GM12878 (cell line): Measurements from ENCODE around the gene LENEP. TPM values are rescaled to one million over a fixed set of nuclear protein-coding genes. Genes with fewer than 3 reads are reported as not detected.

Experiments
- ATAC-seq: fragments of 200-7000 bp; cut with Tn5 transposase; 3 replicates; pipeline ENCODE4 v1.9.1; 2020; ENCODE audit warnings: mild to moderate bottlenecking, moderate library complexity
- BruUV-seq: library from RNA; stranded (reverse); fragments of 400-500 nt; replicated peaks from 2 replicates; lab custom pipeline; 2021; lab: Mats Ljungman, UMichigan
- CTCF ChIA-PET: fragments of 300-600 bp; sonication (Branson Sonifier 250); formaldehyde crosslinking; extraction: SDS; loops from one replicate; lab custom pipeline; 2021; ENCODE audit warnings: inconsistent platforms; lab: Yijun Ruan, JAX
- POLR2A ChIA-PET: fragments of 350-600 bp; formaldehyde crosslinking; extraction: SDS; loops from one replicate; lab custom pipeline; 2021; ENCODE audit warnings: inconsistent platforms; lab: Charles Lee
- RAD21 ChIA-PET: fragments of 300-600 bp; sonication (Branson Sonifier 250); formaldehyde crosslinking; loops from one replicate; lab custom pipeline; 2023; ENCODE audit warnings: antibody characterized with exemption; ENCODE audit not compliant: unreplicated experiment; lab: Charles Lee
- SMC1A ChIA-PET: fragments of 300-600 bp; sonication (Branson Sonifier 250); formaldehyde crosslinking; loops from one replicate; lab custom pipeline; 2023; ENCODE audit not compliant: unreplicated experiment, uncharacterized antibody; lab: Charles Lee
- DNase-seq: peaks from one replicate; pipeline ENCODE4 v3.0.0-alpha.2; 2011; ENCODE audit warnings: low read depth, low spot score
- FAIRE-seq: peaks from 3 replicates; lab custom pipeline; 2011; peaks lifted over from hg19 to GRCh38; lab: Jason Lieb, UNC
- H2AFZ ChIP-seq: 2 replicates; pipeline ENCODE4 v1.6.0; 2011; ENCODE audit warnings: low read depth, low read length, control low read depth; ENCODE audit not compliant: control insufficient read depth
- H3K27ac ChIP-seq: 2 replicates; pipeline ENCODE4 v1.5.1; 2011; ENCODE audit warnings: control low read depth; ENCODE audit not compliant: control insufficient read depth, insufficient read depth
- H3K27me3 ChIP-seq, 2 experiments: replicated peaks in 1 of 2; 2 replicates each; pipeline versions ENCODE4 v1.6.0 to v1.6.1; 2011; ENCODE audit warnings: low read length in 1 of 2; ENCODE audit not compliant: control insufficient read depth in 2 of 2, insufficient read depth in 2 of 2
- H3K36me3 ChIP-seq, 2 experiments: 2 replicates each; pipeline ENCODE4 v1.5.1; 2011; ENCODE audit warnings: low read length in 1 of 2; ENCODE audit not compliant: control insufficient read depth in 2 of 2, insufficient read depth in 2 of 2
- H3K4me1 ChIP-seq: 2 replicates; pipeline ENCODE4 v1.6.1; 2011; ENCODE audit warnings: mild to moderate bottlenecking, low read length, moderate library complexity, mixed read lengths; ENCODE audit not compliant: control insufficient read depth, insufficient read depth
- H3K4me2 ChIP-seq: 2 replicates; pipeline ENCODE4 v1.6.0; 2011; ENCODE audit warnings: control low read depth; ENCODE audit not compliant: control insufficient read depth, insufficient read depth
- H3K4me3 ChIP-seq: fragments of 200-600 bp; sonication (generic); 2 replicates; pipeline ENCODE4 v1.5.1; 2016
- H3K79me2 ChIP-seq: 2 replicates; pipeline ENCODE4 v1.6.0; 2011; ENCODE audit warnings: low read length; ENCODE audit not compliant: control insufficient read depth, insufficient read depth
- H3K9ac ChIP-seq: 2 replicates; pipeline ENCODE4 v1.8.0; 2011; ENCODE audit warnings: low read length, control low read depth, mixed read lengths; ENCODE audit not compliant: control insufficient read depth, insufficient read depth
- H3K9me3 ChIP-seq: replicated peaks from 3 replicates; pipeline ENCODE4 v1.5.1; 2011; ENCODE audit warnings: mild to moderate bottlenecking, low read length; ENCODE audit not compliant: control insufficient read depth, insufficient read depth
- H4K20me1 ChIP-seq: 2 replicates; pipeline ENCODE4 v1.6.0; 2011; ENCODE audit not compliant: control insufficient read depth, insufficient read depth
- CEBPB ChIP-seq, 2 experiments: fragments of 150-350 bp in 1 of 2; IDR thresholded peaks; 2 replicates each; pipeline ENCODE4 v1.6.1; 2012 to 2014; ENCODE audit warnings: low read depth in 2 of 2, low read length in 2 of 2, borderline replicate concordance in 1 of 2, inconsistent platforms in 1 of 2
- FOXK2 ChIP-seq: fragments of 450-650 bp; IDR thresholded peaks from 2 replicates; pipeline ENCODE4 v1.6.1; 2017; ENCODE audit warnings: mild to moderate bottlenecking, moderate library complexity
- FOXM1 ChIP-seq: IDR thresholded peaks from 2 replicates; pipeline ENCODE4 v1.6.1; 2012; ENCODE audit warnings: low read depth, mild to moderate bottlenecking, inconsistent platforms, low read length, moderate library complexity
- GABPA ChIP-seq: IDR thresholded peaks from 2 replicates; pipeline ENCODE4 v1.6.1; 2014; ENCODE audit warnings: antibody characterized with exemption, low read depth, mild to moderate bottlenecking, inconsistent platforms
- GATAD2B ChIP-seq: fragments of 450-650 bp; conservative IDR thresholded peaks from 2 replicates; pipeline ENCODE4 v1.6.1; 2017; ENCODE audit warnings: low read depth, mild to moderate bottlenecking, moderate library complexity
- IKZF2 ChIP-seq, 2 experiments: fragments of 450-650 bp; IDR thresholded peaks; 2 replicates each; pipeline ENCODE4 v1.6.1; 2017; ENCODE audit warnings: mild to moderate bottlenecking in 2 of 2, moderate library complexity in 2 of 2
- MTA3 ChIP-seq: IDR thresholded peaks from 2 replicates; pipeline ENCODE4 v1.6.1; 2012; ENCODE audit warnings: low read length, inconsistent platforms, borderline replicate concordance
- NR2F1 ChIP-seq: fragments of 450-650 bp; conservative IDR thresholded peaks from 2 replicates; pipeline ENCODE4 v1.6.1; 2017; ENCODE audit warnings: mild to moderate bottlenecking
- RB1 ChIP-seq: fragments of 450-650 bp; formaldehyde crosslinking; IDR thresholded peaks from 2 replicates; pipeline ENCODE4 v1.6.1; 2017; ENCODE audit warnings: mild to moderate bottlenecking, borderline replicate concordance
- RCOR1 ChIP-seq: conservative IDR thresholded peaks from 2 replicates; pipeline ENCODE4 v1.6.1; 2012; ENCODE audit warnings: low read depth, low read length, improper control_type of control experiment
- SPI1 ChIP-seq: IDR thresholded peaks from 2 replicates; pipeline ENCODE4 v1.6.1; 2011; ENCODE audit warnings: low read depth, mild to moderate bottlenecking, low read length, moderate library complexity, borderline replicate concordance; ENCODE audit not compliant: insufficient read depth
- SREBF1 ChIP-seq: IDR thresholded peaks from 2 replicates; pipeline ENCODE4 v1.6.1; 2012; ENCODE audit warnings: mild to moderate bottlenecking, low read length
- SRF ChIP-seq, 2 experiments: IDR thresholded peaks; 2 replicates each; pipeline ENCODE4 v1.6.1; 2011; ENCODE audit warnings: low read depth in 2 of 2, low read length in 2 of 2, mild to moderate bottlenecking in 1 of 2, moderate library complexity in 1 of 2
- ZNF274 ChIP-seq: IDR thresholded peaks from one replicate; pipeline ENCODE4 v1.8.0; 2011; ENCODE audit not compliant: insufficient read length, insufficient read depth
- ZNF622 ChIP-seq: fragments of 450-650 bp; IDR thresholded peaks from 2 replicates; pipeline ENCODE4 v1.6.1; 2017; ENCODE audit warnings: mild to moderate bottlenecking, inconsistent platforms
- WGBS: methylation state at CpG from one replicate; pipeline ENCODE4 v1.1.6; 2016; ENCODE audit warnings: low lambda C conversion rate; ENCODE audit not compliant: insufficient replicate concordance, insufficient coverage; ENCODE audit errors: missing lambda C conversion rate; 5-methylcytosine and 5-hydroxymethylcytosine counted together
- in situ Hi-C: fragments of 300-500 bp; cut with MboI; formaldehyde crosslinking; loops from 9 replicates; pipeline ENCODE4 v1.14.3; 2018; ENCODE audit warnings: mixed read lengths
- intact Hi-C: fragments of 100-400 bp; cut with micrococcal nuclease; formaldehyde crosslinking; loops from one replicate; pipeline ENCODE4 v1.14.2; 2022; ENCODE audit not compliant: unreplicated experiment
- polyA plus RNA-seq, 11 experiments: library from polyadenylated mRNA; depleted of rRNA in 4 of 11; unstranded in 6 of 11; stranded (reverse) in 5 of 11; fragments of >200 nt; fragmentation: Nextera tagmentation in 4 of 11; fragmentation: Illumina TruSeq in 1 of 11; extraction: Ambion mirVana in 4 of 11; extraction: Trizol in 1 of 11; gene quantifications; 1 replicate in 1 of 11; 2 replicates in 10 of 11; pipeline versions ENCODE4 v1.2.1 to v1.2.3, GENCODE V29; 2011 to 2016; ENCODE audit warnings: inconsistent platforms in 2 of 11, missing spikeins in 2 of 11, low read depth in 1 of 11
- total RNA-seq, 4 experiments: library from RNA; depleted of rRNA in 3 of 4; stranded (reverse); fragments of >200 nt in 3 of 4; fragmentation: Illumina TruSeq in 1 of 4; extraction: Trizol in 1 of 4; gene quantifications; 2 replicates each; pipeline versions ENCODE4 v1.2.1 to v1.2.3, GENCODE V29; 2013 to 2021
- TF ChIP-seq, protein P1 (sequence below): IDR thresholded peaks from 2 replicates; pipeline ENCODE4 v1.6.1; 2012; ENCODE audit warnings: improper control_type of control experiment, low read depth, low read length; ENCODE audit not compliant: insufficient replicate concordance
- TF ChIP-seq, protein P2 (sequence below): fragments of 450-650 bp; IDR thresholded peaks from 2 replicates; pipeline ENCODE4 v1.6.1; 2016; ENCODE audit warnings: mild to moderate bottlenecking

LENEP gene
- total and polyA plus RNA-seq, 10 of the 15 experiments (the other 5 are each of a cell fraction or from before 2014, with no cell fraction given) = 0.27 to 1.1 (median 0.64) TPM; not detected in 7

DNA sequence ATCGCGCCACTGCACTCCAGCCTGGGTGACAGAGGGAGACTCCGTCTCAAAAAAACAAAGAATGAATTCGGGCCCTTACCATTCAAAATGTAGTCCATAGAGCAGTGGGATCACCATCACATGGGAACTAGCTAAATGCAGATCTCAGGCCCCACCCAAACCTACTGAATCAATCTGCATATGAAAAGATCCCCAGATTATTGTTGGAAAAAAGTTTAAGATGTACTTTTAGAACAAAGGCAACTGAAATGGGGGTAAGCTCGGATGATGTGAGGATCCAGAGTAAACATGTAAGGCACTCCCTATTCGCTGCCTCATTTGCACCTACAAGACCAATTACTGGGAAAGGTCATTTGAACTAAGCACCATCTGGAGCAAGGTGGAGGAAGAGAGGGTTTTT, 11.0 kb upstream of the LENEP start:
- 71% methylated on average over 6 of the region's 6 CpGs for WGBS
- peaks cover 0 to 16% of the 10 kb centered on the region in 2 experiments; a peak in 3 of 4 replicates for H3K36me3 ChIP-seq
- ChIA-PET RAD21 (interaction anchor here (1.4 to 3.0 kb wide), 4 partner anchors 9 to 17 kb away, joined by 4 to 24 read pairs (median 8); partner anchors contain the start of genes LENEP and SHC1), POLR2A (interaction anchor here (1.3 to 3.0 kb wide), 8 partner anchors 8 to 42 kb away, joined by 4 to 17 read pairs (median 10); partner anchors contain the start of genes CKS1B, LENEP, PBXIP1 and SHC1), CTCF (interaction anchor here (0.6 to 20.6 kb wide), 7 partner anchors 8 to 358 kb away, joined by 3 to 226 read pairs (median 10); partner anchors contain the start of genes CKS1B, LENEP, PBXIP1 and ZBTB7B), SMC1A (interaction anchor here (1.1 to 6.5 kb wide), 6 partner anchors 8 to 35 kb away, joined by 4 to 69 read pairs (median 8); partner anchors contain the start of genes CKS1B, LENEP, PBXIP1 and PYGO2)
- H3K9ac ChIP-seq = peak overlapping the region; percentile 53
- peaks cover 6% of the 10 kb centered on the region for H3K4me1 ChIP-seq
- no peaks in the 10 kb centered on the region for H4K20me1 ChIP-seq
- H2AFZ ChIP-seq = peak overlapping the region; percentile 91
- in situ Hi-C loops = no loop called here
- H3K9me3 ChIP-seq = no peaks in the 10 kb centered on the region
- H3K79me2 ChIP-seq = peaks cover 34% of the 10 kb centered on the region
- FAIRE-seq (no peak), ATAC-seq (no peak), DNase-seq (no peak)
- intact Hi-C loops = loop anchor here (2.0 kb wide), 1 partner anchor 16 kb away; no protein-coding TSS in a partner anchor
- H3K27ac ChIP-seq = peak overlapping the region; percentile 79
- H3K4me2 ChIP-seq = peak overlapping the region; percentile 90
- H3K27me3 ChIP-seq = no peaks in the 10 kb centered on the region
- H3K4me3 ChIP-seq = peak overlapping the region; percentile 72
- BruUV-seq = TSS peak; percentile 100
- no peak for TF ChIP-seq CEBPB (IDR thresholded peaks at IDR 0.05; ENCODE audit: borderline replicate concordance in 1 of 2, low read depth in 2 of 2, low read length in 2 of 2)
- TF ChIP-seq GATAD2B = no peak
- no peak for TF ChIP-seq NR2F1
- TF ChIP-seq SREBF1 = no peak
- no peak for TF ChIP-seq RB1
- TF ChIP-seq MTA3 = no peak
- no peak for TF ChIP-seq ZNF274
- no peak for TF ChIP-seq FOXM1
- no peak for TF ChIP-seq GABPA
- no peak for TF ChIP-seq SRF (IDR thresholded peaks at IDR 0.05; ENCODE audit: low read depth in 2 of 2, low read length in 2 of 2)
- no peak for TF ChIP-seq IKZF2 (IDR thresholded peaks at IDR 0.05)
- no peak for TF ChIP-seq SPI1
- no peak for TF ChIP-seq ZNF622
- TF ChIP-seq FOXK2 = no peak
- TF ChIP-seq, protein P1, sequence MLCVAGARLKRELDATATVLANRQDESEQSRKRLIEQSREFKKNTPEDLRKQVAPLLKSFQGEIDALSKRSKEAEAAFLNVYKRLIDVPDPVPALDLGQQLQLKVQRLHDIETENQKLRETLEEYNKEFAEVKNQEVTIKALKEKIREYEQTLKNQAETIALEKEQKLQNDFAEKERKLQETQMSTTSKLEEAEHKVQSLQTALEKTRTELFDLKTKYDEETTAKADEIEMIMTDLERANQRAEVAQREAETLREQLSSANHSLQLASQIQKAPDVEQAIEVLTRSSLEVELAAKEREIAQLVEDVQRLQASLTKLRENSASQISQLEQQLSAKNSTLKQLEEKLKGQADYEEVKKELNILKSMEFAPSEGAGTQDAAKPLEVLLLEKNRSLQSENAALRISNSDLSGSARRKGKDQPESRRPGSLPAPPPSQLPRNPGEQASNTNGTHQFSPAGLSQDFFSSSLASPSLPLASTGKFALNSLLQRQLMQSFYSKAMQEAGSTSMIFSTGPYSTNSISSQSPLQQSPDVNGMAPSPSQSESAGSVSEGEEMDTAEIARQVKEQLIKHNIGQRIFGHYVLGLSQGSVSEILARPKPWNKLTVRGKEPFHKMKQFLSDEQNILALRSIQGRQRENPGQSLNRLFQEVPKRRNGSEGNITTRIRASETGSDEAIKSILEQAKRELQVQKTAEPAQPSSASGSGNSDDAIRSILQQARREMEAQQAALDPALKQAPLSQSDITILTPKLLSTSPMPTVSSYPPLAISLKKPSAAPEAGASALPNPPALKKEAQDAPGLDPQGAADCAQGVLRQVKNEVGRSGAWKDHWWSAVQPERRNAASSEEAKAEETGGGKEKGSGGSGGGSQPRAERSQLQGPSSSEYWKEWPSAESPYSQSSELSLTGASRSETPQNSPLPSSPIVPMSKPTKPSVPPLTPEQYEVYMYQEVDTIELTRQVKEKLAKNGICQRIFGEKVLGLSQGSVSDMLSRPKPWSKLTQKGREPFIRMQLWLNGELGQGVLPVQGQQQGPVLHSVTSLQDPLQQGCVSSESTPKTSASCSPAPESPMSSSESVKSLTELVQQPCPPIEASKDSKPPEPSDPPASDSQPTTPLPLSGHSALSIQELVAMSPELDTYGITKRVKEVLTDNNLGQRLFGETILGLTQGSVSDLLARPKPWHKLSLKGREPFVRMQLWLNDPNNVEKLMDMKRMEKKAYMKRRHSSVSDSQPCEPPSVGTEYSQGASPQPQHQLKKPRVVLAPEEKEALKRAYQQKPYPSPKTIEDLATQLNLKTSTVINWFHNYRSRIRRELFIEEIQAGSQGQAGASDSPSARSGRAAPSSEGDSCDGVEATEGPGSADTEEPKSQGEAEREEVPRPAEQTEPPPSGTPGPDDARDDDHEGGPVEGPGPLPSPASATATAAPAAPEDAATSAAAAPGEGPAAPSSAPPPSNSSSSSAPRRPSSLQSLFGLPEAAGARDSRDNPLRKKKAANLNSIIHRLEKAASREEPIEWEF = no peak
- TF ChIP-seq, protein P2, sequence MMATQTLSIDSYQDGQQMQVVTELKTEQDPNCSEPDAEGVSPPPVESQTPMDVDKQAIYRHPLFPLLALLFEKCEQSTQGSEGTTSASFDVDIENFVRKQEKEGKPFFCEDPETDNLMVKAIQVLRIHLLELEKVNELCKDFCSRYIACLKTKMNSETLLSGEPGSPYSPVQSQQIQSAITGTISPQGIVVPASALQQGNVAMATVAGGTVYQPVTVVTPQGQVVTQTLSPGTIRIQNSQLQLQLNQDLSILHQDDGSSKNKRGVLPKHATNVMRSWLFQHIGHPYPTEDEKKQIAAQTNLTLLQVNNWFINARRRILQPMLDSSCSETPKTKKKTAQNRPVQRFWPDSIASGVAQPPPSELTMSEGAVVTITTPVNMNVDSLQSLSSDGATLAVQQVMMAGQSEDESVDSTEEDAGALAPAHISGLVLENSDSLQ = no peak
- no peak for TF ChIP-seq RCOR1
